ENCODE results near the gene CDH4. TPM values are rescaled to one million over a fixed set of nuclear protein-coding genes. Genes with fewer than 3 reads are reported as not detected.

Gene CDH4
- total RNA-seq, 2 donors from 2014 or later = 0.08 to 0.09 TPM

DNA sequence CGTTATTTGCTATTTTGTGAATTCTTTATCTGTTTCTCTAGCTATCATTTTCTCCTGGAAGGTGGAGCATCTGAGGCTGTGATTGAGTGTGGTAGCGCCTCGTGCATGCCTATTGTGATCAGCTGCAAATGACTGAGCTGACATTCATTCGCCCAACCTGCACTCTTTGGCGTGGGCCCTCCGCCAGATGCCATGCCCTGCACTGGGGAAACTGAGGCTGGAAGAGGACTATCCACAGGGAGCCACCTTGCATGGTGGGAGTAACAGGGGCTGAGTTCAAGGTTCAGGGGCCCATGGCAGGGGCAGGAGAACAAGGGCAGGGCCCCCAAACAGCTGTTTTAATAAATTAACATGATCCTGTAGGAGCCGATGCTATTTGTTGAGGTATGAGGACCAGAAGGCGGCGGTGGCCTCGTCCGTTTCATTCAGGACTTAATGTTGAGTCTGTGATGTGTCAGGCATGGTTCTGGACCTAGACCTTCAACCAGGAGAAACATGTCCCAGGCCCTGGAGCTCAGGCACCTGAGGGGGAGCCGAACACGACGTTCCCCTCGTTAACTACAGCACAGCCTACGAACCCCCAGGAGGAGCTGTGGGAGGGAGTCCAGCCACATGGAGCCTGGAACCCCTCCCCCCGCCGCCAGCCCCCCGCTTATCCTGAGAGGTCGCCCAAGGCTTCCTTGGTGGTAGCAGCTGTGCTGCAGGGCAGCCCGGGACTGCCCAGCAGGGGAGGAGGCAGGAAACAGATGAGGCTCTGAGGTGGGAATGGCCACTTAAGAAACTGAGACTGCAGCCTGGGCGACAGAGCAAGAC is 242.9 kb downstream of the CDH4 start:
- ATAC-seq (no peak), DNase-seq (ENCODE audit: low spot score in 2 of 2) (no peak)

GRCh38 chr20:61497029-61497627 is 245.1 kb downstream of the CDH4 start:
- Mint-ChIP-seq H3K36me3 (no peaks in the 10 kb centered on the region), H3K27ac (no peak overlapping the region), H3K9me3 (no peaks in the 10 kb centered on the region)
- DNase-seq (ENCODE audit: low spot score in 2 of 2) (no peak), ATAC-seq (no peak)

More for the DNA sequence above, 242.9 kb downstream of the CDH4 start:
- Mint-ChIP-seq H3K27ac (no peak overlapping the region), H3K36me3 (no peaks in the 10 kb centered on the region), H3K9me3 (no peaks in the 10 kb centered on the region)

GRCh38 chr20:61499859-61500554 is 247.9 kb downstream of the CDH4 start:
- ATAC-seq (no peak), DNase-seq (ENCODE audit: low spot score in 2 of 2) (no peak)
- H3K27ac Mint-ChIP-seq = no peak overlapping the region
- H3K36me3 Mint-ChIP-seq = no peaks in the 10 kb centered on the region
- H3K9me3 Mint-ChIP-seq = no peaks in the 10 kb centered on the region

- Mint-ChIP-seq H3K36me3 (no peaks in the 10 kb centered on the region), H3K27ac (no peak overlapping the region), H3K9me3 (no peaks in the 10 kb centered on the region)
- ATAC-seq (no peak), DNase-seq (ENCODE audit: low spot score in 2 of 2) (no peak)
Observed at GRCh38 chr20:61500791-61501321, 248.8 kb downstream of the CDH4 start.

GRCh38 chr20:61502433-61502832 is 250.4 kb downstream of the CDH4 start:
- no peak for DNase-seq (ENCODE audit: low spot score in 2 of 2)
- Mint-ChIP-seq H3K27ac (no peak overlapping the region), H3K9me3 (no peaks in the 10 kb centered on the region), H3K36me3 (no peaks in the 10 kb centered on the region)
- ATAC-seq = no peak

GRCh38 chr20:61503106-61503505 is 251.0 kb downstream of the CDH4 start:
- Mint-ChIP-seq H3K27ac (no peak overlapping the region), H3K36me3 (no peaks in the 10 kb centered on the region), H3K9me3 (no peaks in the 10 kb centered on the region)
- ATAC-seq = no peak
- DNase-seq (ENCODE audit: low spot score in 2 of 2) = no peak

- Mint-ChIP-seq H3K36me3 (no peaks in the 10 kb centered on the region), H3K9me3 (no peaks in the 10 kb centered on the region), H3K27ac (no peak overlapping the region)
- no peak for DNase-seq (ENCODE audit: low spot score in 2 of 2)
- no peak for ATAC-seq
Observed at GRCh38 chr20:61505508-61505907, 253.4 kb downstream of the CDH4 start.

DNA sequence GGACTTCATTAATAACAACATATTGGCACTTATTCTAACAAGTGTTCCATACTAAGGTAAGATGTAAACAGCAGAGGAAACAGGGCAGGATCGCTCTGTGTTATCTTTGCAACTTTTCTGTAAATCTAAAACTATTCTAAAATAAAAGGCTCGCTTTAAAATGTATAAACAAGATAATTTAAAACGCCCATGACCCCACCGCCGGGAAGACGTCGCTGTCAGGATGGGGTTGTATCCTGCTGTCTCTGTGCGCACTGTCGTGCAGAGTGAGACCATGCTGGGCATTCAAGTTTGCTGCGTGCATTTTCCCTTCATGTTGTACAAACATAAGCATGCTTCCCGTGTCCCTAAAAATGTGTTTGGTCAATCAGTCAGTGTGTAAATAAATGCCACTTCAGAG is 255.7 kb downstream of the CDH4 start:
- ATAC-seq = no peak
- Mint-ChIP-seq H3K36me3 (no peaks in the 10 kb centered on the region), H3K9me3 (no peaks in the 10 kb centered on the region), H3K27ac (no peak overlapping the region)
- no peak for DNase-seq (ENCODE audit: low spot score in 2 of 2)

DNA sequence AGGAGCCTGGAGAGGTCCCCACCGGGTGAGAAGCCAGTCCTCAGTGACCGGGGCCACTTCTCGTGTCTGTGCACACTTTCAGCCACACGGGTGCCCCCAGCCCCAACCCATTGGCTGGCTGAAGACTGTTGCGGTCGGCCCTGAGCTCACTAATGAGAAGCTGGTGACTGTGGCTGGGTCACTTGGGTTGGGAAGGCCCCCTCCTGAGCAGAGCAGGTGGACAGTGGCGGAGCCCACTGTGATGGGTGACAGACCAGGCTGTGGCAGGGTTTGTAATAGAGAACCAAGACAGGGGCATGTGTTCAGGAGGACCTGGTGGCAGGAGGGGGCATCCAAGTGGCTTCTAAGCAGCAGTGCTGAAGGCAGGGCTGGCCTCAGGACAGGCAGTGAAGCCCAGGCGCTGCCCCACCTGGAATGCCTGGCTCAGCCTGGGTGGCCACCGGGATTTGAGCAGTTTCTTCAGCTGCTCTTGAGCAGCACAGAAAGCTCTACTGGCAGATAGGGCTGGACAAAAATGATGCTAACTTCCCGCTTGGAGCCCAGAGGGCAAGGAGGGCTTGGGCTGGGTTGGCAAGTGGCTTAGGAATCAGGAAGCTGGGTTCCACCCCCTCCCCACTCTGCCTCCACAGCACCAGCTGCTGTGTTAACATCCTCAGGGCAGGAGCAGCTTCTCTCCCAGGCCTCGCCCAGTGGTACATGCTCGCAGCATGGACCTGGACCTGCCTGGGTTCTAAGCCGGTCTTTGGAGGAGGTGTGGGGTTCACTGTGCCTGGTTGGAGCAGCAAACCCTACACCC is 256.4 kb downstream of the CDH4 start:
- H3K27ac Mint-ChIP-seq = no peak overlapping the region
- ATAC-seq = no peak
- H3K36me3 Mint-ChIP-seq = no peaks in the 10 kb centered on the region
- no peak for DNase-seq (ENCODE audit: low spot score in 2 of 2)
- H3K9me3 Mint-ChIP-seq = no peaks in the 10 kb centered on the region

DNA sequence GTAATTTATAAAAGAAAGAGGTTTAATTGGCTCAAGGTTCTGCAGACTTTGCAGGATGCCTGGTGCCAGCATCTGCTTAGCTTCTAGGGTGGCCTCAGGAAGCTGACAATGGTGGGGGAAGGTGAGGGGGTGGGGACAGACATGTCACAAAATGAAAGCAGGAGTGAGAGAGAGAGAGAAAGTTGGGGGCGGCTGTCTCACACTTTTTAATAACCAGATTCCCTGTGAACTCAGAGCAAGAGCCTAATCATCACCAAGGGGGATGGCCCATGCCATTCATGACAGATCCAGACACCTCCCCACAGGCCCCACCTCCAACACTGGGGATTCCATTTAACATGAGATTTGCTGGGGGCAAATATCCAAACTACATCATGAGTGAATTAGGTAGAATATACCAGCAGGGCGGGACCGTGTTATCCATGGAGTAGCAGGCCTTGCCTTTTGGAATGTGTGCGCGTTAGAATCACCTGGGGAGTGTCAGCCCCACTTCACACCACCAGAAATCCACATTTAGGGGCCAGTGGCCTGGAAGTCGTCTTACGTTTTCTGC is 258.8 kb downstream of the CDH4 start:
- no peaks in the 10 kb centered on the region for H3K36me3 Mint-ChIP-seq
- H3K9me3 Mint-ChIP-seq = no peaks in the 10 kb centered on the region
- DNase-seq (ENCODE audit: low spot score in 2 of 2) (no peak), ATAC-seq (peak in 1 of 2 donors; percentile 41)
- no peak overlapping the region for H3K27ac Mint-ChIP-seq

DNA sequence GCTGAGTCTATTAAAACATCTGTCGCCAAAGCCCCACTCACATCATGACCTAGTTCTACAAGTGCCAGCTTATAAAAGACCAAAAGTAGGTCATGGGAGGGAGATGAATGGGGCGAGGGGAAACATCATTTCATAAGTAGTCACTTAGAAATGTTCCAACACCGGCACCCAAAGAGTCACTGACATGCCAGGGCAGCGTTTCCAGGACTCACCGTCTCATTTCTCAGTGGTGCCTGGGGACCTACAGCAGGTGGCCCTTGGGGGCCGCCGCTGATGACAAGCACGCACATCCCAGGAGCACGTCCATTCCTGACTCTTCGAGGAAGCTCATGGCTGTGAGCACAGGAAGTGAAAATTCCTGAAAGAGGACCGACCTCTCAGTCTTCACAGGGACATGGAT is 260.4 kb downstream of the CDH4 start:
- Mint-ChIP-seq H3K27ac (no peak overlapping the region), H3K36me3 (no peaks in the 10 kb centered on the region), H3K9me3 (no peaks in the 10 kb centered on the region)
- DNase-seq (ENCODE audit: low spot score in 2 of 2) (no peak), ATAC-seq (no peak)

DNA sequence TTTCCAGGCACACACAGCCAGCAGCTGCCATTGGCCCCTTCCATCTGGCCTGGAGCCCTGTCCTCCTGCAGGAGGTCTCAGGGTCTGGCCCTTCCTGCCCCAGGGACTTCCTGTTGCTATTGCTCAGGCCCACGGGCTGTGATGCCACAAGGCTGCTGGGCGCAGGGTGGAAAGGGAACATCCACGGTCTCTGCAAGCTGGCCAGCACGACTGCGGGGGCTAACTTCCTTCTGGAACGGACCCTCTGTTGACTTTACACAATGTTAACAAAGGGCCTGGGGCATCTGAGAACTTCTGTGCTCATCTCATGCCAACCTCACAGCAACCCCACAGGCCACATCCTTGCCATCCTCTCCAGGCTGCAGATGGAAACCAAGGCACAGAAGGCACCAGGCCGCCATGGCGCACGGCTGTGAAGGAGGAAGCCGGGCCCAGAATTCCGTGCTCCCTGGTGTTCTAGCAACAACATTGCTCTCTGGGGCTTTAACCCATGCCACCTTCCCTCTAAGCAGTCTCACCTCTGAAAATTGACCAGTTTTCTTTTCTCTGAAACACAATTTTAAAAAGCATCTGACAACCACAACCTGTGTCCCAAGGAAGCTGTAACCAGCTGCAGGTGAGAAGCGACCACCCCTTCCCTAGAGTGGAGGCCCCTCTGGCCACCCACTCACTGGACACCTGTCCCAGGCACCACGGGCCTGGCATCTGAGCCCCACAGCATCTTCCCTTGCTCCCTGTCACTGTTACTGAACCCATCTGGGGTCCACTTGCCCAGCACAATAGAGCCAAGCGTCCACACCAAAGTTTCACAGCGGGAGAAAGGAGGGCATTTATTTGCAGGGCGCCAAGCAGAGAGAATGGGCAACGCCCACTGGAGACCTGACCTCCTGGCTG is 261.3 kb downstream of the CDH4 start:
- no peak for DNase-seq (ENCODE audit: low spot score in 2 of 2)
- ATAC-seq = no peak
- Mint-ChIP-seq H3K9me3 (peaks cover under 1 to 2% of the 10 kb centered on the region in 2 donors), H3K27ac (no peak overlapping the region), H3K36me3 (no peaks in the 10 kb centered on the region)

GRCh38 chr20:61514018-61514365 is 261.9 kb downstream of the CDH4 start:
- Mint-ChIP-seq H3K9me3 (peaks cover 6 to 7% of the 10 kb centered on the region in 2 donors), H3K27ac (no peak overlapping the region), H3K36me3 (no peaks in the 10 kb centered on the region)
- DNase-seq (ENCODE audit: low spot score in 2 of 2) (no peak), ATAC-seq (no peak)

GRCh38 chr20:61514396-61514795 is 262.3 kb downstream of the CDH4 start:
- Mint-ChIP-seq H3K9me3 (peaks cover 6 to 7% of the 10 kb centered on the region in 2 donors), H3K36me3 (no peaks in the 10 kb centered on the region), H3K27ac (no peak overlapping the region)
- ATAC-seq (no peak), DNase-seq (ENCODE audit: low spot score in 2 of 2) (no peak)

- no peak for DNase-seq (ENCODE audit: low spot score in 2 of 2)
- Mint-ChIP-seq H3K9me3 (peaks cover 6 to 7% of the 10 kb centered on the region in 2 donors), H3K27ac (no peak overlapping the region), H3K36me3 (no peaks in the 10 kb centered on the region)
- no peak for ATAC-seq
Observed at GRCh38 chr20:61514805-61515505, 262.9 kb downstream of the CDH4 start.
